B cell (primary cell): ENCODE measurements around the gene CDC37. TPM values are rescaled to one million over a fixed set of nuclear protein-coding genes. Genes with fewer than 3 reads are reported as not detected.

Experiments used
- ATAC-seq: fragments of 200-7000 bp; cut with Tn5 transposase; one replicate; pipeline ENCODE4 v1.10.0; 2021; ENCODE audit warnings: low read depth, mild to moderate bottlenecking, moderate number of reproducible peaks, moderate library complexity
- CTCF ChIA-PET: fragments of 350-600 bp; sonication (Branson Sonifier 250); formaldehyde crosslinking; loops from one replicate; lab custom pipeline; 2021; ENCODE audit warnings: antibody characterized with exemption, inconsistent platforms; lab: Charles Lee
- POLR2A ChIA-PET: fragments of 350-600 bp; sonication (Branson Sonifier 250); formaldehyde crosslinking; loops from one replicate; lab custom pipeline; 2021; ENCODE audit warnings: antibody characterized with exemption; lab: Charles Lee
- DNase-seq: peaks from one replicate; pipeline ENCODE4 v3.0.0; 2013
- H2AFZ ChIP-seq: 2 replicates; pipeline ENCODE4 v1.6.1; 2012; ENCODE audit warnings: mild to moderate bottlenecking, low read depth, low read length; ENCODE audit not compliant: insufficient read depth, poor library complexity, severe bottlenecking
- H3K27ac ChIP-seq, 2 donors: 1 replicate in 1 of 2; 2 replicates in 1 of 2; pipeline ENCODE4 v1.5.1; 2012 to 2013; ENCODE audit warnings: low read length in 2 of 2, mild to moderate bottlenecking in 2 of 2, moderate library complexity in 1 of 2
- H3K27me3 ChIP-seq, 4 experiments: fragments of 200-600 bp in 1 of 4; sonication (generic) in 1 of 4; replicated peaks in 1 of 4; 1 replicate in 2 of 4; 2 replicates in 2 of 4; pipeline versions ENCODE4 v1.6.1 to v1.7.0; 2013 to 2016; ENCODE audit warnings: low read length in 3 of 4, mild to moderate bottlenecking in 2 of 4, mixed read lengths in 1 of 4, moderate library complexity in 1 of 4; ENCODE audit not compliant: insufficient read depth in 4 of 4, control insufficient read depth in 3 of 4; ENCODE audit errors: control extremely low read depth in 1 of 4
- H3K36me3 ChIP-seq, 2 experiments: replicated peaks in 1 of 2; 1 replicate in 1 of 2; 2 replicates in 1 of 2; pipeline versions ENCODE4 v1.6.1 to v1.7.1; 2013; ENCODE audit warnings: low read length in 1 of 2; ENCODE audit not compliant: insufficient read depth in 2 of 2, control insufficient read depth in 1 of 2; ENCODE audit errors: control extremely low read depth in 1 of 2, extremely low read depth in 1 of 2
- H3K4me1 ChIP-seq, 2 donors: fragments of 200-600 bp in 1 of 2; sonication (generic) in 1 of 2; 1 replicate in 1 of 2; 2 replicates in 1 of 2; pipeline versions ENCODE4 v1.5.1 to v1.6.1; 2013 to 2017; ENCODE audit warnings: low read length in 2 of 2; ENCODE audit not compliant: control insufficient read depth in 2 of 2, insufficient read depth in 2 of 2
- H3K4me2 ChIP-seq: replicated peaks from 2 replicates; pipeline ENCODE3; 2012; ENCODE audit warnings: mild to moderate bottlenecking, low read depth, low read length; ENCODE audit not compliant: poor library complexity, severe bottlenecking
- H3K4me3 ChIP-seq, 5 experiments: fragments of 200-600 bp in 1 of 5; sonication (generic) in 1 of 5; 1 replicate in 3 of 5; 2 replicates in 2 of 5; pipeline versions ENCODE4 v1.5.1 to v1.7.0; 2011 to 2016; ENCODE audit warnings: low read length in 4 of 5, mild to moderate bottlenecking in 4 of 5, low read depth in 2 of 5, control low read depth in 1 of 5, moderate library complexity in 1 of 5; ENCODE audit not compliant: insufficient read depth in 1 of 5; ENCODE audit errors: control extremely low read depth in 1 of 5, extremely low read depth in 1 of 5
- H3K79me2 ChIP-seq: fragments of 200-600 bp; sonication (generic); one replicate; pipeline ENCODE4 v1.6.0; 2016; ENCODE audit warnings: low read length; ENCODE audit not compliant: control insufficient read depth, insufficient read depth
- H3K9ac ChIP-seq: fragments of 200-600 bp; sonication (generic); 2 replicates; pipeline ENCODE4 v1.6.1; 2017; ENCODE audit warnings: mild to moderate bottlenecking, low read length, moderate library complexity
- H3K9me3 ChIP-seq, 3 donors: one replicate each; pipeline versions ENCODE4 v1.6.1 to v1.7.1; 2013; ENCODE audit warnings: low read length in 2 of 3; ENCODE audit not compliant: control insufficient read depth in 2 of 3, insufficient read depth in 1 of 3; ENCODE audit errors: control extremely low read depth in 1 of 3
- H4K20me1 ChIP-seq: 2 replicates; pipeline ENCODE4 v1.6.0; 2012; ENCODE audit warnings: mild to moderate bottlenecking, low read length; ENCODE audit not compliant: insufficient read depth, control insufficient read depth, poor library complexity, severe bottlenecking
- H3K27ac Mint-ChIP-seq: one replicate; pipeline ENCODE4 v1.8.0; 2021; ENCODE audit warnings: mixed read lengths
- H3K27me3 Mint-ChIP-seq: one replicate; pipeline ENCODE4 v1.8.0; 2021; ENCODE audit warnings: mixed read lengths
- H3K4me1 Mint-ChIP-seq: one replicate; pipeline ENCODE4 v1.8.0; 2021; ENCODE audit warnings: mixed read lengths
- H3K4me3 Mint-ChIP-seq: one replicate; pipeline ENCODE4 v1.8.0; 2021; ENCODE audit warnings: mixed read lengths
- H3K9me3 Mint-ChIP-seq: one replicate; pipeline ENCODE4 v1.8.0; 2022; ENCODE audit warnings: mixed read lengths; ENCODE audit not compliant: insufficient read depth
- EZH2 ChIP-seq: IDR thresholded peaks from 2 replicates; pipeline ENCODE4 v1.6.1; 2012; ENCODE audit warnings: borderline replicate concordance, low read depth, mild to moderate bottlenecking, moderate library complexity, low read length; ENCODE audit not compliant: insufficient read depth, poor library complexity, severe bottlenecking
- WGBS: methylation state at CpG from one replicate; pipeline ENCODE4 v1.1.5; 2013; ENCODE audit warnings: missing lambda C conversion rate; ENCODE audit not compliant: insufficient coverage; 5-methylcytosine and 5-hydroxymethylcytosine counted together
- intact Hi-C: fragments of 100-400 bp; cut with micrococcal nuclease; formaldehyde crosslinking; loops from one replicate; pipeline ENCODE4 v1.10.0; 2022
- polyA plus RNA-seq: library from polyadenylated mRNA; depleted of rRNA; stranded (reverse); fragments of >200 nt; gene quantifications from 2 replicates; pipeline ENCODE4 v1.2.3, GENCODE V29; 2012
- total RNA-seq, 2 donors: library from RNA; stranded (reverse); fragments of 120-200 nt in 1 of 2; gene quantifications; 1 replicate in 1 of 2; 2 replicates in 1 of 2; pipeline versions ENCODE4 v1.2.3 to v1.2.4, GENCODE V29; 2013 to 2022
- TF ChIP-seq, protein P1 (sequence below): fragments of 200-600 bp; IDR thresholded peaks from one replicate; pipeline ENCODE4 v1.8.0; 2022; ENCODE audit warnings: antibody characterized with exemption, mild to moderate bottlenecking

Gene CDC37
- total and polyA plus RNA-seq, 2 donors (not counting 1 experiment from before 2014, with no cell fraction given): 193 to 408 TPM

DNA sequence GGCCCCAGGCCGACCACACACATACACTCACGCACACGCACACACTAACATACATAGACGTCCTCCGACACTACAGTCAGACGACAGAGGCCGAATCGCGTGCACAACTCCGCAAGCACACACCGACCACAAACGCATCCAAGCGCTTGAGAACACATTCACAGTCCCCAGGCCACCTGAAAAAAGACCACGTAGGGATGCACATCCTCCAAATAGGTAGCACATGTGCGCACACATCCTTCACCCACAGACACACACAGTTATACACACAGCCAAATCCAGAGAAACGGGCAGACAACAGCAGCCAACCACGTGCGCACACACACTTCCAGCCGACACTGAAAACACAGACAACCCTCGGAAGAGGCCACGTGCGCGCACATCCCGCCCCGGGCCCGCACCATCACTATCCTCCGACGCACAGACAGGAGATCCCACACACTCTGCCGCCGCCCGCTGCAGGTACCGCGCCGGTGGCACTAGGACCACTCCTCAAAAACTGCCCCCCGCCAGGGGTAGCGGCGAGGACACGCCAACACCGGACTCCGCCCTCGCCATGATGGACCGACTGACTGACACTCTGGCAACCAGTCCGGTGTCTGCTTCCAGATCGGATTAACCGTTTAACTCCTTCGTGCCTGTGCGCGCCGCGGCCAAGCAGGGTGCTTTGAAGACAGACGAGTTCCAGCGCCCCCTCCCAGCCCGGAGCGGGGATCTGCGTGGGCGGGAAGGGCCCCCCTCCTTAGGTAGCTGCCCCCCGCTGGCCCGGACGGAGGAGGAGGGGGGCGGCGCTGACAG is 16.5 kb upstream of the CDC37 start:
- Mint-ChIP-seq H3K4me1 (peaks cover 71% of the 10 kb centered on the region), H3K27me3 (peaks cover 43% of the 10 kb centered on the region), H3K27ac (peak overlapping the region; percentile 78), H3K9me3 (no peaks in the 10 kb centered on the region), H3K4me3 (peak overlapping the region; percentile 81)
- Histone ChIP-seq H3K9ac (peak overlapping the region; percentile 62), H3K27ac (no peak overlapping the region), H3K27me3 (peaks cover 0 to 76% (median 41%) of the 10 kb centered on the region in 4 experiments), H3K4me3 (peak overlapping the region in 3 of 5 experiments; percentile 18 to 47 (median 23)), H2AFZ (no peak overlapping the region), H4K20me1 (no peaks in the 10 kb centered on the region), H3K36me3 (no peaks in the 10 kb centered on the region), H3K4me1 (peaks cover 80 to 84% of the 10 kb centered on the region in 2 donors), H3K4me2 (peak overlapping the region; percentile 79), H3K79me2 (no peaks in the 10 kb centered on the region), H3K9me3 (peaks cover 0 to 30% (median 0%) of the 10 kb centered on the region in 3 donors)
- DNase-seq (peak; percentile 88), ATAC-seq (peak; percentile 14)
- CTCF ChIA-PET: interaction anchor here (0.8 to 18.8 kb wide), 5 partner anchors 8 to 20 kb away, joined by 4 to 282 read pairs (median 45); partner anchors contain the start of gene CDC37
- TF ChIP-seq, protein P1, sequence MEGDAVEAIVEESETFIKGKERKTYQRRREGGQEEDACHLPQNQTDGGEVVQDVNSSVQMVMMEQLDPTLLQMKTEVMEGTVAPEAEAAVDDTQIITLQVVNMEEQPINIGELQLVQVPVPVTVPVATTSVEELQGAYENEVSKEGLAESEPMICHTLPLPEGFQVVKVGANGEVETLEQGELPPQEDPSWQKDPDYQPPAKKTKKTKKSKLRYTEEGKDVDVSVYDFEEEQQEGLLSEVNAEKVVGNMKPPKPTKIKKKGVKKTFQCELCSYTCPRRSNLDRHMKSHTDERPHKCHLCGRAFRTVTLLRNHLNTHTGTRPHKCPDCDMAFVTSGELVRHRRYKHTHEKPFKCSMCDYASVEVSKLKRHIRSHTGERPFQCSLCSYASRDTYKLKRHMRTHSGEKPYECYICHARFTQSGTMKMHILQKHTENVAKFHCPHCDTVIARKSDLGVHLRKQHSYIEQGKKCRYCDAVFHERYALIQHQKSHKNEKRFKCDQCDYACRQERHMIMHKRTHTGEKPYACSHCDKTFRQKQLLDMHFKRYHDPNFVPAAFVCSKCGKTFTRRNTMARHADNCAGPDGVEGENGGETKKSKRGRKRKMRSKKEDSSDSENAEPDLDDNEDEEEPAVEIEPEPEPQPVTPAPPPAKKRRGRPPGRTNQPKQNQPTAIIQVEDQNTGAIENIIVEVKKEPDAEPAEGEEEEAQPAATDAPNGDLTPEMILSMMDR: no peak
- peak; percentile 94 for TF ChIP-seq EZH2
- intact Hi-C loops: loop anchor here (5.0 kb wide), 1 partner anchor 147 kb away; the partner anchor contains the start of genes CDKN2D and KRI1
- POLR2A ChIA-PET: interaction anchor here (1.9 kb wide), 1 partner anchor 16 kb away, joined by 8 read pairs; the partner anchor contains the start of gene CDC37
- WGBS: under 1% methylated on average over 56 of the region's 61 CpGs
